Activated T-cell treated with anti-CD3 and anti-CD28 coated beads for 4 hours (primary cell): ENCODE results near the gene LYG2.
"Not testable (repeated sequence)": the region's sequence is repeated elsewhere in the genome, so short reads cannot be mapped to it uniquely, and the experiment has no call there.

Experiments
- DNase-seq: peaks from one replicate; pipeline ENCODE4 v3.0.0-alpha.2; 2020

The LYG2 gene

DNA sequence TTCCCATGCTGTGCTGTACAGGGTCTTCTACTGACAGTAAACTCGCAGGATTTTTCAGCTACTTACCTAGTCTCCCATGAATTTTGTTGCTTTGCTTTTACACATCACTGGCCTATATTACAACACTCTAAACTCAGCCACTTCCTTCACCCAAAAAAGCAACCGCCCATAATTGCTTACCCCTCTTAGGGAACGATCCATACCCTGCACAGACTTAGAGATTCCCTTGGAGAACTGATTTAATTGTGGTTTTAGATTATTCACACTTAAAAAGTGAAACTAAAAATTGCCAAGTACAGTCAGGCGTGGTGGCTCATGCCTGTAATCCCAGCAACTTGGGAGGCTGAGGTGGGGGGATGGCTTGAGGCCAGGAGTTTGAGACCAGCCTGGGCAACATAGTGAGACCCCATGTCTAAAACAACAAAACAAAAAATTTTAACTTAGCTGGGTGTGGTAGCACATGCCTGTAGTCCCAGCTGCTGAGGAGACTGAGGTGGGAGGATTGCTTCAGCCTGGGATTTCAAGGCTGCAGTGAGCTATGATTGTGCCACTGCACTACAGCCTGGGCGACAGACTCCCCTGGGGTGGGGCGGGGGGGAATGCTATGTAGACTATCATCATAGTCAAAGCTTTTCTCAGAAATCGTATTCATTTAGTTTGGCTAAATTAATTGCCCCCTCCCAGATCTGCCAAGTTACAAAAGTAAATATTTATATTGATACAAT is 55.2 kb downstream of the LYG2 start:
- no peak for DNase-seq

DNA sequence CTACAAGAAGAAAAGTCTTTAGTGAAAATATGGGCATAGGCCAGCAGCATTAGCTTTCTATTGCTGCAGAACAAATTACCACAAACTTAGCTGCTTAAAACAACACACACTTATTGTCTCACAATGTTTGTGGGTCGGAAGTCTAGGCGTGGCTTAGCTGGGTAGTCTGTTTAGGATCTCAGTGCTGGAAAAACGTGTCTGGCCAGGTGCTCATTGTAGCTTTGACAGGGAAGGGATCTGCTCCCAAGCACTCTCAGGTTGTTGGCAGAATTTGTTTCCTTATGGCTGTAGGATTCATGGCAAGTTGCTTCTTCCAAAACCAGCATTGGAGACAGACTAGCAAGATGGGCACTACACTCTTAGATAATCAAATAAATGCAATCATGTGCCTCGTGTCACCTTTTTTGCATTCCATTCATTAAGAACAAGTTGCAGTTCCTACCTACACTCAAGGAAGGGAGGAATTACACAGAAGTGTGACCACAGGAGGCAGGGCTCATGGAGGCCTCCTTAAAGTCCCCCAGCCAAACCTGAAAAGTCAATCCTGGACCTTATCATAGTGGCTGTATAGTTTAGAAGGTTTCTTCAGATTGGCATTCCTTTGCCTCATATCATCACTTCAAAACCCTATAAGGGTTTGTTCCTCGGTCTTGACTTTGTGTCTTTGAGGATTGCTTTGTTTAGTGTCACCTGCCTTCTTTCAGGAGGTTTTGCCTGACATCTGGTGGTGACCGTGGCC is 57.2 kb downstream of the LYG2 start:
- no peak for DNase-seq

DNA sequence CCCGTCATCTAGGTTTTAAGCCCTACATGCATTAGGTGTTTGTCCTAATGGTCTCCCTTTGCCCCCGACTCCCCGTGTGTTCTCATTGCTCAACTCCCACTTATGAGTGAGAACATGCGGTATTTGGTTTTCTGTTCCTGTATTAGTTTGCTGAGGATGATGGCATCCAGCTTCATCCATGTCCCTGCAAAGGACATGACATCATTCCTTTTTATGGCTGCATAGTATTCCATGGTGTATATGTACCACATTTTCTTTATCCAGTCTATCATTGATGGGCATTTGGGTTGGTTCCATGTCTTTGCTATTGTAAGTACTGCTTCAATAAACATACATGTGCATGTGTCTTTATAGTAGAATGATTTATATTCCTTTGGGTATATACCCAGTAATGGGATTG is 63.1 kb downstream of the LYG2 start:
- DNase-seq = not testable (repeated sequence)
